HepG2 (cell line): ENCODE measurements around the gene KMT2E. TPM values are rescaled to one million over a fixed set of nuclear protein-coding genes. Genes with fewer than 3 reads are reported as not detected.

ENCODE experiments used
- ATAC-seq: fragments of 200-7000 bp; cut with Tn5 transposase; 3 replicates; pipeline ENCODE4 v1.9.1; 2020; ENCODE audit warnings: mild to moderate bottlenecking, moderate library complexity
- BruUV-seq: library from RNA; stranded (reverse); fragments of 400-500 nt; replicated peaks from 2 replicates; lab custom pipeline; 2021; lab: Mats Ljungman, UMichigan
- CTCF ChIA-PET: fragments of 300-600 bp; formaldehyde crosslinking; extraction: SDS; loops from one replicate; lab custom pipeline; 2021; ENCODE audit warnings: low total read pairs, inconsistent platforms, low intra/inter-chr PET ratio; lab: Yijun Ruan, JAX
- POLR2A ChIA-PET: fragments of 350-600 bp; sonication (Branson Sonifier 250); formaldehyde crosslinking; loops from one replicate; lab custom pipeline; 2020; ENCODE audit warnings: antibody characterized with exemption, inconsistent platforms; lab: Yijun Ruan, JAX
- DNase-seq: peaks from one replicate; pipeline ENCODE4 v3.0.0-alpha.2; 2015; ENCODE audit warnings: low spot score
- FAIRE-seq: peaks from 3 replicates; lab custom pipeline; 2011; peaks lifted over from hg19 to GRCh38; lab: Jason Lieb, UNC
- H2AFZ ChIP-seq: one replicate; pipeline ENCODE4 v1.6.1; 2011; ENCODE audit warnings: low read length, inconsistent platforms
- H3K27ac ChIP-seq: fragments of 300-600 bp; 3 replicates; pipeline ENCODE4 v1.8.0; 2011; ENCODE audit warnings: mixed run types, mild to moderate bottlenecking, mixed read lengths, low read length, inconsistent platforms; ENCODE audit not compliant: insufficient read depth; ENCODE audit errors: extremely low read length
- H3K27me3 ChIP-seq, 2 experiments: fragments of 200-600 bp in 1 of 2; 2 replicates in 1 of 2; 3 replicates in 1 of 2; pipeline versions ENCODE4 v1.6.0 to v1.8.0; 2011; ENCODE audit warnings: low read length in 2 of 2, mild to moderate bottlenecking in 2 of 2, moderate library complexity in 2 of 2, inconsistent platforms in 1 of 2; ENCODE audit not compliant: insufficient read depth in 2 of 2, control insufficient read depth in 1 of 2
- H3K36me3 ChIP-seq, 2 experiments: fragments of 200-600 bp in 1 of 2; replicated peaks in 1 of 2; 2 replicates in 1 of 2; 3 replicates in 1 of 2; pipeline versions ENCODE4 v1.5.1 to v1.8.0; 2011; ENCODE audit warnings: low read length in 2 of 2, inconsistent platforms in 1 of 2; ENCODE audit not compliant: insufficient read depth in 2 of 2, control insufficient read depth in 1 of 2
- H3K4me1 ChIP-seq: 2 replicates; pipeline ENCODE4 v1.5.1; 2012; ENCODE audit warnings: low read length, inconsistent platforms; ENCODE audit not compliant: insufficient read depth
- H3K4me2 ChIP-seq: 2 replicates; pipeline ENCODE4 v1.6.0; 2011; ENCODE audit warnings: low read depth, low read length, inconsistent platforms
- H3K4me3 ChIP-seq, 3 experiments: fragments of 200-600 bp in 1 of 3; sonication (generic), shearing (Covaris generic) in 1 of 3; replicated peaks in 1 of 3; 2 replicates each; pipeline ENCODE4 v1.5.1; 2011 to 2016; ENCODE audit warnings: low read length in 3 of 3, inconsistent platforms in 2 of 3, low read depth in 2 of 3, mild to moderate bottlenecking in 2 of 3, control low read depth in 1 of 3, mixed read lengths in 1 of 3; ENCODE audit not compliant: insufficient read depth in 1 of 3
- H3K79me2 ChIP-seq: one replicate; pipeline ENCODE4 v1.6.1; 2011; ENCODE audit warnings: low read length, inconsistent platforms; ENCODE audit not compliant: insufficient read depth
- H3K9ac ChIP-seq: 2 replicates; pipeline ENCODE4 v1.6.0; 2011; ENCODE audit warnings: mild to moderate bottlenecking, low read depth, low read length, inconsistent platforms; ENCODE audit not compliant: insufficient read depth
- H3K9me3 ChIP-seq: 2 replicates; pipeline ENCODE4 v1.5.1; 2012; ENCODE audit warnings: mild to moderate bottlenecking, low read length
- H4K20me1 ChIP-seq: 2 replicates; pipeline ENCODE4 v1.6.0; 2011; ENCODE audit warnings: inconsistent platforms, mild to moderate bottlenecking, low read length, moderate library complexity; ENCODE audit not compliant: insufficient read depth
- POLR2G ChIP-seq: fragments of 200-400 bp; formaldehyde crosslinking; IDR thresholded peaks from 2 replicates; pipeline ENCODE4 v1.6.1; 2018; ENCODE audit warnings: mild to moderate bottlenecking, low read depth, low read length, moderate library complexity
- RBM22 ChIP-seq: fragments of 200-400 bp; formaldehyde crosslinking; optimal IDR thresholded peaks from 2 replicates; pipeline ENCODE3; 2017; ENCODE audit warnings: mild to moderate bottlenecking, low read length, moderate library complexity
- ZNF142 ChIP-seq: sonication (generic); formaldehyde crosslinking; IDR thresholded peaks from 2 replicates; pipeline ENCODE4 v1.4.0; 2020; ENCODE audit warnings: missing genetic modification reagents
- WGBS: methylation state at CpG from one replicate; pipeline ENCODE4 v1.1.6; 2017; ENCODE audit warnings: low lambda C conversion rate; 5-methylcytosine and 5-hydroxymethylcytosine counted together
- in situ Hi-C: cut with HindIII; loops from 2 replicates; pipeline ENCODE4 v1.10.0; 2017; ENCODE audit warnings: low pct_unique_long_range_greater_than_20kb; ENCODE audit not compliant: extremely low pct_ligation_motif_present
- intact Hi-C: fragments of 100-400 bp; cut with micrococcal nuclease; formaldehyde crosslinking; loops from one replicate; pipeline ENCODE4 v1.10.0; 2022; ENCODE audit not compliant: unreplicated experiment
- polyA plus RNA-seq, 8 experiments: library from polyadenylated mRNA; depleted of rRNA in 3 of 8; stranded (reverse) in 7 of 8; unstranded in 1 of 8; fragments of >200 nt; fragmentation: Illumina TruSeq in 4 of 8; extraction: Trizol in 4 of 8; gene quantifications; 2 replicates each; pipeline versions ENCODE4 v1.2.1 to v1.2.3, GENCODE V29; 2011 to 2016; ENCODE audit warnings: low read depth in 4 of 8, missing spikeins in 1 of 8, mixed read lengths in 1 of 8; ENCODE audit not compliant: insufficient read depth in 1 of 8
- total RNA-seq, 5 experiments: library from RNA; depleted of rRNA; stranded (reverse); fragments of >200 nt; fragmentation: Illumina TruSeq; extraction: Trizol; gene quantifications; 2 replicates each; pipeline ENCODE4 v1.2.3, GENCODE V29; 2016; ENCODE audit warnings: low read depth in 1 of 5

Gene KMT2E
- total and polyA plus RNA-seq, 2 of the 13 experiments (the other 11 are each of a cell fraction or from before 2014, with no cell fraction given), result 6.3 to 24.4 TPM

- Histone ChIP-seq H3K27me3 (no peaks in the 10 kb centered on the region), H2AFZ (no peak overlapping the region), H3K9me3 (no peaks in the 10 kb centered on the region), H3K4me1 (no peaks in the 10 kb centered on the region), H3K9ac (no peak overlapping the region), H3K4me2 (no peak overlapping the region), H3K4me3 (no peak overlapping the region), H4K20me1 (no peaks in the 10 kb centered on the region), H3K79me2 (no peaks in the 10 kb centered on the region), H3K27ac (no peak overlapping the region), H3K36me3 (peaks cover 16 to 81% of the 10 kb centered on the region in 2 experiments)
- ATAC-seq (no peak), DNase-seq (no peak), FAIRE-seq (no peak)
- ChIA-PET POLR2A (no interaction called here), CTCF (no interaction called here)
- 96% methylated on average over 9 of the region's 9 CpGs for WGBS
- in situ Hi-C loops (no loop called here), intact Hi-C loops (no loop called here)
- TSS peak; percentile 22 for BruUV-seq
- TF ChIP-seq ZNF142 (CRISPR knock-in tag) (no peak), RBM22 (peak; percentile 79), POLR2G (peak; percentile 29; the same call in 1 of the 2 replicates)
Observed at GRCh38 chr7:105107458-105107857, 93.5 kb downstream of the KMT2E start.
